ENCODE measurements around the gene AFAP1.

AFAP1 gene

GRCh38 chr4:7817877-7818398, 121.7 kb downstream of the AFAP1 start:
- no peak for DNase-seq

- no peak for DNase-seq
These were observed 122.9 kb downstream of the AFAP1 start for GRCh38 chr4:7816771-7817170.

GRCh38 chr4:7815981-7816380, 123.7 kb downstream of the AFAP1 start:
- DNase-seq, result no peak

- no peak for DNase-seq
These were observed 124.1 kb downstream of the AFAP1 start for GRCh38 chr4:7815562-7815961.

- DNase-seq, result no peak
These were observed 125.2 kb downstream of the AFAP1 start for GRCh38 chr4:7814451-7814850.

GRCh38 chr4:7813674-7814073, 126.0 kb downstream of the AFAP1 start:
- DNase-seq, result no peak

GRCh38 chr4:7812921-7813320, 126.7 kb downstream of the AFAP1 start:
- DNase-seq, result no peak

- no peak for DNase-seq
These were observed 127.3 kb downstream of the AFAP1 start for GRCh38 chr4:7812231-7812857.

- DNase-seq, result no peak
These were observed 128.0 kb downstream of the AFAP1 start for GRCh38 chr4:7811536-7812191.

GRCh38 chr4:7810783-7811535, 128.7 kb downstream of the AFAP1 start:
- DNase-seq, result no peak

GRCh38 chr4:7808752-7809151, 130.9 kb downstream of the AFAP1 start:
- DNase-seq, result no peak

GRCh38 chr4:7808181-7808580, 131.5 kb downstream of the AFAP1 start:
- DNase-seq, result no peak

GRCh38 chr4:7807351-7807921, 132.2 kb downstream of the AFAP1 start:
- DNase-seq, result no peak

- no peak for DNase-seq
These were observed 133.1 kb downstream of the AFAP1 start for GRCh38 chr4:7806338-7807090.

- DNase-seq, result no peak
These were observed 133.9 kb downstream of the AFAP1 start for GRCh38 chr4:7805533-7806337.

- no peak for DNase-seq
These were observed 134.8 kb downstream of the AFAP1 start for GRCh38 chr4:7804756-7805385.

GRCh38 chr4:7803992-7804755, 135.5 kb downstream of the AFAP1 start:
- DNase-seq, result peak; percentile 72 to 87

GRCh38 chr4:7803371-7803770, 136.3 kb downstream of the AFAP1 start:
- DNase-seq, result no peak

- peak; percentile 76 to 77 for DNase-seq
These were observed 137.5 kb downstream of the AFAP1 start for GRCh38 chr4:7802093-7802726.

- no peak for DNase-seq
These were observed 138.0 kb downstream of the AFAP1 start for GRCh38 chr4:7801641-7802040.
